ENCODE data around the gene OPTC.

The OPTC gene

DNA sequence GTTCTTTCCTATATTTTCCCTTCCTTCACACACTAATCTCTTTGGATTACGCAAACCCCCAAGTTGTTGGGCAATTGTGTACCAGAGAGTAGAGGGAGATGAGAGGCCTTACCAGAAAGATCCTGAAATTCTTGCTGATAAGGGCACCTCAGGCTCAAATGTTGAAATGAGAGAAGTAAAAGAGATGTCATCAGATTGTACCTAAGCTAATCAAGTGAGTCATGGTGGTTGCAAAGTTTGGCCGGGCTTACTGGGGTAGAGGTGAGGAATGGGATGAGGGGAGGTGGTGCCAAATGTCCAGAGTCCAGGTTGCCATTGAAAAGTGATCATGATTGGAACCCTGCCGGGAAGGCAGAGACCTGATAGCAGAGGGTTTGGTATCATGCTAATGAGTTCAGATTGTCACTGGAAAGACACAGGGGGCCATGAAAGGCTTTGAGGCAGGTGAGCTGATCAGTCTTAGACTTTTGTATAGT lies 43.1 kb downstream of the OPTC start:
- DNase-seq (ENCODE audit: low spot score), result peak; percentile 64

DNA sequence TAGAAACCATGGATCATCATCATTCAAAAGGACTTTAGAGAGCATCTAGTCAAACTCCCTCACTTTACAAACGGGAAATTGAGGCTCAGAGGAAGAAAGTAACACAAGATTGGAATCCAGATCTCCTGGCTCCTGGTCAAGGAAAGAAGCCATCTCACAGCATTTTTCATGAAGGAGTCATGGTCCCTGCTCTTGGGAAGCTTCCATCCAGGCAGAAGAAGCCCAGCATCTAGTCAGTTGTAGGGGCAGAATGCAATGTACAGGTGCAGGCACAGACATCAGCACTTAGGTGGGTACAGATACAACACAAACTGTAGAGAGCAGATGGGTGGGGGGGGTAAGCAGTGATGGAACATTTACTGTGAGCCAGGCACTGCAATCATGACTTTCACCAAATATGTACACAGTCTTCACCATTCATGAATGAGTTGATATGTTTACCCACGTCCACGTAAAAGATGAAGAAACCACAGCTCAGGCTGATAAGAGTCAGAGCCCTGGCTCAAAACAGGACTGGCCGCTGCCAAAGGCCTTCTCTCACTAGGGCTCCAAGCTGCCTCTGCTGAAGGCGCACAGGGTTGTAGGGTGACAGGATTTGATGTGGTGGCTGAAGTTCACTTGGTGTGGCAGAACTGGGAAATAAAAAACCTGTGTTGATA lies 44.0 kb downstream of the OPTC start:
- DNase-seq (ENCODE audit: low spot score), result peak; percentile 67

DNA sequence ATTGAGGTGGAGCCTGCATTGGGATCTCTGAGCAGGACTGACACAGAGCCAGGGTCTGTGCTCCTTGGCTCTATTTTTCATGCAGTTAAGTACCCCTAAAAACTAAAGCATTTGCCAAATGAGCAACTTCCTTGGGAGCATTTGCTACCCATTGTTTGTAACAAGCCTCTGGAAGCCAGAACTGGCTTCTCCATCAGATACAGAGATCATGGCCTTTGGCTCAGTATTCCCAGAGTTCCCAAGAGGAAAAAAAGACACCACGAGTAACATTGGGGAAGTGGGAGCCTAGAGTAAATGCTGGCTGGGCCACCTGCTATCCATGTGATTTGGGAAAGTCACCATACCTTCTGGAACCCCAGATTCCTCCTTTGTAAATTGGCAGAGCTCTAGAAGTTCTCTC lies 44.8 kb downstream of the OPTC start:
- no peak for DNase-seq (ENCODE audit: low spot score)

GRCh38 chr1:203539831-203540546 lies 46.0 kb downstream of the OPTC start:
- no peak for DNase-seq (ENCODE audit: low spot score)

- DNase-seq (ENCODE audit: low spot score), result no peak
Measured at GRCh38 chr1:203544485-203544884, 50.5 kb downstream of the OPTC start.

DNA sequence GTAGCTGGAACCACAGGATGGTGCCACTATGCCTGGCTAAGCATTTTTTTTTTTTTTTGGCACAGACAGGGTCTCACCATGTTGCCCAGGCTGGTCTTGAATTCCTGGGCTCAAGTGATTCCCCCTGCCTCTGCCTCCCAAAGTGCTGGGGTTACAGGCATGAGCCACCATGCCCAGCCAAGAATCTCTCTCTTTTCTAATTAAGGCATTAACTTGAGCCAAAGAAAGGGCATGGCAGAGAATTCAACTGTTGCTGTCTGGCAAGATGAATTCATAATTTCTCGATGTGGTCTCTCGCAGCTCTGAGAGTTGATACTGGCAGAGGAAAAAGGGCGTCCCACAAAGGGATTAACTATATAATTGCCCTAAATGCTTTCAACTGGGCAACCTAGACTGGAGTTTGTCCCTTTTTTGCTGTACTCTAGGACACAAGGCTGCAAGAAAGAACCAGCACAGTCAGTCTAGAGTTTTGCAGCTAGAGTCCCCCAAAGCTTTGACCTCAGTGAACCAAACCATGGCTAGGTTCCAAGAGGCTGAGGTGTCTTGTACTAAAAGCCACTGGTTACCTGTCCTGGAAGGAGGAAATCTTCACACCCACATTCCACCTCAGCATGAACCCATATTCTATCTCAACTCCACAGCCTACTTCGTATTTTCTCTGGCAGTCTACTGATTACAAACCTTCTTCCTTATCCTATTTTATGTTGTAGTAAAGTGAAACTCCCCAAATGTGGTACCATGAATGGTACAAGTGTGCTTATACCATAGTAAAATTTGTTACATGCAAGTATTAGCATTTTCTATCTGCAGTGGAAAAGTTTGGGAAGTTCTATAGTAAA lies 51.2 kb downstream of the OPTC start:
- no peak for DNase-seq (ENCODE audit: low spot score)

- DNase-seq (ENCODE audit: low spot score), result no peak
Measured at GRCh38 chr1:203546274-203546673, 52.3 kb downstream of the OPTC start.

DNA sequence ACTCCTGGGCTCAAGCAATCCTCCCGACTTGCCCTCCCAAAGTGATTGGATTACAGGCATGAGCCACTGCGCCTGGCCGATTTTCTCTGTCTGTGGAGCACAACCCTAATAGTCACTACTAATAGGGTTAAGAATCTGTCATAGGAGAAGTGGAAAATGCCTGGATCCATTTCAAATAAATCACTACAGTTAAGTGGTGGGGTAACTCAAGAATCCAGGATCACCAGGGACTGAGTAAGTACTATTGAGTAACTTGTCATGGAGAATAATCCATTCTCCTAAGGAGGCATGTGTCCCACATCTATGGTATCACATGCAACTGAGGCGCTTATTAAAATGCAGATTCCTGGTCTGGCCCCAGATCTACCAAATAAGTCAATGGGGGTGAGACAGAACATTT lies 53.2 kb downstream of the OPTC start:
- DNase-seq (ENCODE audit: low spot score), result no peak

GRCh38 chr1:203547771-203548421 lies 53.9 kb downstream of the OPTC start:
- no peak for DNase-seq (ENCODE audit: low spot score)

DNA sequence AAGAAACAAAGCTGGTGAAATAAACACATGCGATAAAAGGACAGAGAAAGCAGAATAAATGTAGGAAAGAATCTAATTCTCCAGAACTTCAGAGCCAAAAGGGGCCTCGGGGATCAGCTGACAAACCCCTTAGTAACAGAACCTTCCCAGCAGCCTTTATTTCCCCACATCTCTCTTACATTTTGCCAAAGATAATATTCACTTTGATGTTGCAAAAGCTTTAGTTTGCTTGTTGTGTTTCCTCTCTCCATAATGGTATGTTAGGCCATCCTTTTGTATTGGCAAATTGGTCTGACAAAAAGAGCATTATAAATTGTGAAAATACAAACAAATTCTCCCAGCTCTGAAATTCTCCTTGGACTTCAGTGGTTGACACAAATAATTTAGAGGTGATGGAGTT lies 54.9 kb downstream of the OPTC start:
- no peak for DNase-seq (ENCODE audit: low spot score)

- DNase-seq (ENCODE audit: low spot score), result no peak
Measured at GRCh38 chr1:203549309-203549708, 55.4 kb downstream of the OPTC start.

- no peak for DNase-seq (ENCODE audit: low spot score)
Measured at GRCh38 chr1:203550846-203551245, 56.9 kb downstream of the OPTC start.

DNA sequence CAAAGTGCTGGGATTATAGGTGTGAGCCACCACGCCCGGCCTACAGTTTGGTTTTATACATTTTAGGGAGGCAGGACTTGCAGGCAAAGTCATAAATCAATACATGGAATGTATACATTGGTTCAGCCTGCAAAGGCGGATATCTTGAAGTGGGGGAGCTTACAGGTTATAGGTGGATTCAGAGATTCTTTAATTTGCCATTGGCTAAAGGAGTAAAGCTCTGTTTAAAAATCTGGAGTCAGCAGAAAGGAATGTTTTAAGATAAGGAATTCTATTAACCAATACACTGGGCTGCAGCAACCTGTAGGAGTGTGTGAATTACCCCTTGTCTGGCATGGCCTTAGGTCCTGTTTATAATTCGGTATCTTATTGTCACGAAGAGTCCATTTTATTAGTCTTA lies 57.6 kb downstream of the OPTC start:
- DNase-seq (ENCODE audit: low spot score), result no peak

GRCh38 chr1:203553496-203553895 lies 59.5 kb downstream of the OPTC start:
- DNase-seq (ENCODE audit: low spot score), result no peak

- no peak for DNase-seq (ENCODE audit: low spot score)
Measured at GRCh38 chr1:203554071-203554470, 60.1 kb downstream of the OPTC start.

DNA sequence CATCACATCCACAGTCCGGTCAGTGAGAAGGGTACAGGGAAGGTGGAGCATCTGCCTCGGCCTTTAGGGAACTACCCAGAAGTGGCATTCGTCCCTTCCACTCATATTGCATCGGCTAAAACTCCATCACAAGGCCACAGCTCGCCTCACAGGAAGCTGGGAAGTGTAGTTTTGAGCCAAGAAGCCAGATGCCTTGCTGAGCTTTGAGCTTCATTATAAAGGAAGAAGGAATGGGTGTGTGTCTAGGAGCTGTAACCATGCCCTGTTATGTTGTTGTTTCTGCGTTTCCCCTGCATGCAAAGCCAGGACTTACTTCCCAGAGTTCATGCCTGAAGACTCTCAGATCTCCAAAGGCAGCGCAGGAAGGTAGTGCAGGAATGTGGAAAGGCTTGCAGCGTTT lies 61.1 kb downstream of the OPTC start:
- DNase-seq (ENCODE audit: low spot score), result no peak

- no peak for DNase-seq (ENCODE audit: low spot score)
Measured at GRCh38 chr1:203555511-203556046, 61.6 kb downstream of the OPTC start.

DNA sequence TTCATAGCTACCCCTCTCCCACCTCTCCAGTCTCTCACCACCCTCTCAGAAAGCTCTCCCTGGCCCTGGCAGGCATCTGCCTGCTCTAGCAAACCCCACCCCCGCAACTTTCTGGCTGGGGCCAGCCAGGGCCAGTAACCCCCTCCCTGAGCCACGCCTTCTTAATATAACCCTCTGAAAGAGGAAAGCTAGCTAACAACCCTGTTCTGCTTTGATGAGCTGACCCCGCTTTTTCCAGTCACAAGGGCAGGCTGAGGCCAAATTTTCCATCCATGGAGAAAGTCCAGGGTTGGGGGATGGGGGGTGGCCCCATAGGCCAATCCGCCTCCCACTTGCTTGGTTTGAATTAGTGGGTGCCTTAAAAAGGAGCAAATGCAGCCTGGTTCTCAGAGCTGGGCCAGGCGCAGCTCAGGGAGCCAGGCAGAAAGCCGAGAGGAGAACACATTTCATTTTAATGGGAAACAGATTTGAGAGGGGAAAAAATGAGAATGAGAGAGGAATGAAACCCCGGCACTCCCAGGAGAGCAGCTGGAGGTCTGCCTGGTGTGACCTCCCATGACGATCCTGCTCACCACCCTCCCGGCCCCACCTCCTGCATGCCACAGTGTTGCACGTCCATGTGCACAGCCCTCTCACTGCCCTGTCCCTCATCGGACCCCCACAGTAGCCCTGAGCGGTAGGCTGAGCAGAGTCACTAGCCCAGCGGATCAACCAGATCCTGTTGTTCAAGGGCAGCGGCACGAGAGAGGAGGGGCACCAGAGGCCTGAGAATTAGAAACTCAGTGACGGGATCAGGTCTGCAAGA lies 62.3 kb downstream of the OPTC start:
- no peak for DNase-seq (ENCODE audit: low spot score)

- no peak for DNase-seq (ENCODE audit: low spot score)
Measured at GRCh38 chr1:203557390-203557789, 63.4 kb downstream of the OPTC start.

DNA sequence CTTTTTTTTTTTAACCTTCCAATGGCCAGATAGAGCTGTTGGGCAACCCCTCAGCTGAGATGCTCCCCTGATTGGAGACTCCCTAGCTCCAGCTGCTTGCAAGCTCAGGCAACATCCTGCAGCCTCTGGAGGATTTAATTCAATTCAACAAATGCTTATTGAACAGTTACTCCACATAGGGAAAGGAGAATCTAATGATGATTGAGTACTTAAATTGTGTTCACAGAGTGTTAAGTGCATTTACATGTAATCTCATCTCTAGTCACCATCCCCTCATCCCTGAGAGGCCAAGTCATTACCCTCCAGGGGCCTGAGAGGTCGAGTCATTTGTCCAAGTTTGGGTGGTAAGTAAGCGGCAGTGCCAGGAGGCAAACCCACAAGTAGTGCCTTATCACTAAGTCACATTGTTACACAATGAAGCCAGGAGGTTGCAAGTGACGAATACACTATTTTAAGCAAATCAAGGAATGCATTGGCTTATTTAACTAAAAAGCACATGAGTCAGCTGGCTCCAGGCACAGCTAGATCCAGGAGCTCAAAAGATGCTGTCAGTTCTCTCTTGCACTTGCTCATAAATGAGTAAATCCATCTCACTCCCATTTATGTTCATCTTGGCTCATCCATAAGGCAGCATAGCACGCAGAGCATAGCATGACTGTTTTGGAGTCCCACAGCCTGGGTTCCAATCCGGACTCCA lies 64.3 kb downstream of the OPTC start:
- no peak for DNase-seq (ENCODE audit: low spot score)
